GM19023 (cell line): ENCODE measurements around the gene CNTNAP5.

Source experiments
- ATAC-seq: cut with Tn5 transposase; IDR thresholded peaks from one replicate; pipeline ENCODE4 v1.9.1; 2021; ENCODE audit warnings: mild to moderate bottlenecking, moderate library complexity; ENCODE audit not compliant: unreplicated experiment

Gene CNTNAP5

DNA sequence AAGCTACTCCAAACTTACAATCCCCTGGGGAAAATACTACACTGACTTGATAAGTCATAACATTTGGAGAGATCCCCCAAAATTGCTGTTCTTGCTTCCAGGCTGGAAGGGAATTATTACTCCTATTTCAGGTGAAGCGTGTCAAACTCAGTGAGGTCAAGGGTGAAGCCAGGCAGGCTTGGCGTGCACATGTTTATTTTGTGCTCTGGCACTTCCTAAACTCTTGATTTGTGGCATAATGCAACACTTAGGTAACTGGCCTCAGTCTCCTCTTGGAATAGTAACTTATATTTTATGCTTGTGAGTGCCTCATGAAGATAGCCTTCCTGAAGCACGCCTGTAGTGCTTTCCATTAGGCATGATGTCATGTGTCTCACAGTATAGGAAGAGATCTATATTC lies 751.2 kb downstream of the CNTNAP5 start:
- no peak for ATAC-seq

- ATAC-seq: no peak
These were observed 753.0 kb downstream of the CNTNAP5 start for GRCh38 chr2:124778076-124778475.

GRCh38 chr2:124796647-124797046 lies 771.6 kb downstream of the CNTNAP5 start:
- ATAC-seq: no peak

DNA sequence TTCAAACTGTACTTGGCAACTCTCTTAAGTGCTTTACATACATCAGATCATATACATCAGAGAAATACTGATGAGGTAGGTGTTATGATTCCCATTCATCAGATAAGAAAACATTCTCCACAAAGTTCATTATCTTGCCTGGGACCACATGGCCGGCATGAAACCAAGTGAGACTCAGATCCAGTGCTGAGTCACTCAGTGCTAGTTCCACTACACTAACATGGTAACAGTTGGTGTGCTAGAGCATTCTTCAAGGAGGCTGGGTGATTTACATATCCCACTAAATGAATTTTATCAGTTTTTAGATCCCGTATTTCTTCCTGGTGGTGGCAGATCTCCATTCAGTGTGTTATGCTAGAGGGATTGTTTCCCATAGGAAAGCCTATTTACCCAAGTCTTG lies 772.0 kb downstream of the CNTNAP5 start:
- ATAC-seq: no peak

DNA sequence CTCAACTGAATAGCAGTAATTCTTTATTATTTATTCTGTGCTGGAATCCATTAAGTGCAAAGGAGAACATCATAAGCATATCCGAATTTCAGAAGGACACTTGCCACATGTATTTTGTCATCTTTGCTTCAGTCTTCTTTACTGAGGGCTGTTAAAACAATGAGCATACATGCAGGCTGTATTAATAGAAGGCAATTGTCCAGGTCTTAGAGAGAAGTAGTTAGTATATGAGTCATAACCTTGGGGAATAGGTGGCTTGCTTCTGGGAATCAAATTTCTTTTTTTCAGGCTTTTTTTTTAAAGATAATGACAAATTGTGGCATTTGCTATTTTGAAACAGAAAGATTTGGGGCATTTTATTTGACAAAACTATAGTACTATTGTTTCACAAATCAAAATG lies 773.5 kb downstream of the CNTNAP5 start:
- no peak for ATAC-seq

DNA sequence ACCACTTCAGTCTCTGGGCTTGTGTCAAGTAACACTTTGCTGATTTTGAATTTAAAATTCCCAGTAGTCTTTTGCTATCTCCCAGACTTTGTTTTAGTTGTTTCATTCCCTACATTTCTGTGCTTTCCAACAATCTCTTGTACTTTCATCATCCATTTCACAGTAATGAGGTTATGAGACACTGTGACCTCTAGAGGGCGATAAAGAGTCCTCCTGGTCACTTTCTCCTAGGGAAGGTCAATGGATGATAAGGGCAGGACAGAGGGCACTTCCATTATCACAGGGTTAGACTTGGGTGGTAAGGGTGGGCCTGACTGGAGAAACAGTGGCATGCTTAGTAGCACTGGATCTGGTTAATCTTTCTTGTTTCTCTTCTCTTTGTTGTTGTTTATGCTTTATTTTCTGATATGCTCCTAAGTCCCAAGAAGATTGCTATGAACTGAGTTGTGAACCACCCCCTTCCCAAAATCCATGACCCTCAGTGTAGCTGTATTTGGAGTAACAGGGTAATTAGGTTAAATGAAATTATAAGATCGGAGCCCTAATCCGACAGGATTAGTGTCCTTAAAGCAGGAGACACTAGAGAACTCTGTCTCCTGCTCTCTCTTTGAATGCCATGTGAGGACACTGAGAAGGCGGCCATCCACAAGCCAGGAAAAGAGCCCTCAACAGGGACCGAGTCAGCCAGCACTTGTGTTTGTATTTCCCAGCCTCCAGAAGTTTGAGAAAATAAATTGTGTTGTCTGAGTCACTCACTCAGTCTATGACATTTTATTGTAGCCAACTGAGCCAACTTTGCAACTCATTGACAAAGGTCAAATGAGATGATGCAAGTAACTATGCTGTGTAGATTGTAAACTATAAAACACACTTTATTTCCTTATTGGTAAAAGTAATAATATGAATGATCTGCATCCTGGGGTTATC lies 779.2 kb downstream of the CNTNAP5 start:
- peak; percentile 62 for ATAC-seq

GRCh38 chr2:124805060-124805459 lies 780.0 kb downstream of the CNTNAP5 start:
- peak; percentile 81 for ATAC-seq

GRCh38 chr2:124810132-124810531 lies 785.0 kb downstream of the CNTNAP5 start:
- ATAC-seq: no peak

GRCh38 chr2:124814968-124815745 lies 790.1 kb downstream of the CNTNAP5 start:
- no peak for ATAC-seq

- no peak for ATAC-seq
These were observed 790.9 kb downstream of the CNTNAP5 start for GRCh38 chr2:124816007-124816406.

GRCh38 chr2:124822516-124822915 lies 797.4 kb downstream of the CNTNAP5 start:
- no peak for ATAC-seq

- ATAC-seq: no peak
These were observed 799.4 kb downstream of the CNTNAP5 start for GRCh38 chr2:124824441-124824840.

DNA sequence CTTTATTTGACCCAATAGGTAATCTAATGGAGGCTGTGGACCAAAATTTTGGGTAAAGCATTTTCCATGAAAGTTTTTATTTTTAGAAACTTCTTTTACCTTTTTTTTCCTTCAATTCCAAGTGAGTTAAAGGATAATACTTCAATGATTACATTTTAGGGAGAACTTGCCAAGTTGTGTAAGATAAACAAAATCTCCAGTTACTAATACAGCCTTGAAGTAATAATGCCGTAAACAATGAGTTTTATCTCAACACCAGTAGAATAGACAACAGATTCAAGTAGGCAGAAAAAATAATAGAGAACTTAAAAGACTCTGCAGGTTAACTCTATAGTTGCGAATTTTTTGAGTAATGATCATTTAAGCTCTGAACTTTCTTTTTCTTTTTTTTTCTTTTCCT lies 807.4 kb downstream of the CNTNAP5 start:
- ATAC-seq: no peak

- ATAC-seq: no peak
These were observed 809.2 kb downstream of the CNTNAP5 start for GRCh38 chr2:124834331-124834730.

DNA sequence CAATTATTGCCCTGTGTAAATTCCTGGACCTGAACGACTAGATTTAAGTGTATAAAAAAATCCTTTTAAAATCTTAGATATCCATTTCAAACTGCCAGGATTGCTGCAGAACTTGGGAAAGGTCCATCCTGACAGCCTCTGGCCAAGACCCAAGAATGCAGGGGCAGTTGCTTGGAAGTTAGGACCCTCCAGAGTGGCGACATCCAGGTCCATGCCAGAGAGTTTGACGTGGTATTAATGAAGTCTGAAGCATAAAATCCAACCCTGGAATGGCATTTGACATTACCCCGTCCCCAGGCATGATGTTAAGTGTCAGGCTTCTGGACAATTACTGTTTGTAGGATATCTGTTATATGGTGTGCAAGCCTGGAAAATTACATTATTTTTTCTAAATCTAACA lies 810.2 kb downstream of the CNTNAP5 start:
- ATAC-seq: no peak

GRCh38 chr2:124836416-124836815 lies 811.3 kb downstream of the CNTNAP5 start:
- no peak for ATAC-seq

GRCh38 chr2:124837496-124837895 lies 812.4 kb downstream of the CNTNAP5 start:
- no peak for ATAC-seq

DNA sequence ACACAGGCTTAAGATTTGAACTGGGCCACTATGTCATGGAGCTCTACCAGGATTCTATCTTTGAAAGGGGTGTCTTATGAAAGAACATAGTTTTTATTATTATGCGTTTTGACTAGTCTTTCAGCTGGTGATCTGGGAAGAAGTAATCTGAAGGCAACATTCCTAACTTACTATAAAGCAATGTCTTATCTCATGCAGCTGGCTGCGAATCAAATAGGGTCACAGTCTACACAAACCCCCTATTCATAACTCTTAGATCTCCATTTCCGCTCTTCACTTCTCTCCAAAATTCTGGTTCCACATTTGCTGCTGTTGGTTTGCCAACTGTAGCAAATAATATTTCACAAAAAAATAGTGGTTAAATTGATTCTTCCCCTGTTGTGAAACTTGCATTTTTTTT lies 813.3 kb downstream of the CNTNAP5 start:
- ATAC-seq: no peak

- no peak for ATAC-seq
These were observed 842.2 kb downstream of the CNTNAP5 start for GRCh38 chr2:124867247-124867646.

- no peak for ATAC-seq
These were observed 849.1 kb downstream of the CNTNAP5 start for GRCh38 chr2:124874219-124874618.

DNA sequence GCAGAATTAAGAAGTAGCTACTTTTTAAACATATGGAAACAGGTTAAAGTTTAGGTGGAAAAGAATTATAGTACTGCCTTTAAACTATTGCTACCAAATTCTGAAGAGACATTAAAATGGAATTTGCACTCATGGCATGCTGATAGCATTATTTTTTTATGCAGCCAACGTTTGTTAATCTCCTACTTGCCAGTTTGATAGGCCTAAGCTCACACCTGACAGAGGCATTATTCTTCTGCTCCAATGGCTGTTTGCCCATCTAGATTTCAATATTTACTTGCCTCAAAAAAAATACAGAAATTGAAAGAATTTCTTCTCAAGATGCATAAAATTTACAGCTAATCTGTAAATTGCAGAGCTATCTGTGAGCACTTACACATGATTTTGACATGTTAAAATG lies 849.6 kb downstream of the CNTNAP5 start:
- ATAC-seq: no peak

DNA sequence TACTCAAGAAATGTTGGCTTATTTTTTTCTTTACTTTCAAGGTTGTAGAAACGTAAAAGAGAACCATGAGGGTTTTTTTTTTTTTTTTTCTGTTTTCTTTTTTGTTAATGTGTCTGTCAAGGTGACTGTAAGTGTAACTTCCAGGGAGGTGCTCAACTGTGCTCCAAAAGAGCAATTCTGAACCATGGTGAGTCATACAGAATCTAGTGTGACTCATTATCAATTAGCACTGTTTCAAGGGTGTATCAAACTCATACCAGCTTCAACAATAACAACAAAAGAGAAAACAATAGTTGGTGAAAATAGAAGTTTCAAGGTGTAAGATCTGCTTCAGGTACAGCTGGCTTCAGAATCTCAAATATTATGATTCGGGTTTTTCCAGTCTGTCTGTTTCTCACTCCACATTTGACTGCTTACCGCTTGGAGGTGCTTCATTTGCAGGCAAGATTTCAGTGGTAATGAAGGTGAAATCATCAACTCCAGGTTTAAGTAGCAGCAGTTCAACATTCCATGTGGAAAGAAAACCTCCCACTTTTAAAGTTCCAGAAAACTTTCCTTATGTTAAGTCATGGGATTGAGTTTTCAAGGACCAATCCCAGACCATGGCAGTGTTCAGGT lies 850.6 kb downstream of the CNTNAP5 start:
- no peak for ATAC-seq
